ENCODE results near the gene PCNX2.

PCNX2 gene

DNA sequence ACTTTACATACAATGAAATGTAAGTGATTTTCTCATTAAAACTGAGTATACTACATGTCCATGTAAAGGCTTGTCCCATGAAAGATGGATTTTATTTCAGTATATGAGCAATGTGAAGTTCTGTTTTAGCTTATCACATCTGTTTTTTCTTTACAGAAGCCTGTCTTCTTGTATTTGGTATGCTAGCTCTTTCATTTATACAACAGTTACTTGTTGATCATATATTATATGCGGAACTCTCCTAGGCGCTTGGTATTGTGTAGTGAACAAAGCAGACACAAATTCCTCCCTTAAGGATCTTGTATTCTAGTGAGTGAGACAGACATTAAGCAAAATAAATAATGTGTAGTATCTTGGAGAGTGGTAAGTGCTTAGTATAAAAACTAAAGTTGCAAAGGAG is 42.6 kb upstream of the PCNX2 start:
- Histone ChIP-seq H3F3A (ENCODE audit: low read depth) (no peaks in the 10 kb centered on the region), H4K20me1 (ENCODE audit: insufficient read depth, low read length, poor library complexity, severe bottlenecking) (no peaks in the 10 kb centered on the region), H3K4me1 (ENCODE audit: insufficient read depth, low read length, poor library complexity, severe bottlenecking) (peaks cover 44% of the 10 kb centered on the region), H3K4me3 (ENCODE audit: low read length, poor library complexity, severe bottlenecking) (no peak overlapping the region), H2AFZ (ENCODE audit: low read length) (no peak overlapping the region), H3K9ac (ENCODE audit: low read depth, low read length, poor library complexity, severe bottlenecking) (no peak overlapping the region), H3K79me2 (ENCODE audit: insufficient read depth, low read length) (peaks cover 31% of the 10 kb centered on the region), H3K9me2 (replicated peaks; ENCODE audit: low read depth, low read length) (no peaks in the 10 kb centered on the region), H3K27me3 (ENCODE audit: insufficient read depth, low read length, poor library complexity, severe bottlenecking) (no peaks in the 10 kb centered on the region), H3K9me3 (ENCODE audit: insufficient read depth, low read depth, low read length) (no peaks in the 10 kb centered on the region), H3K4me2 (ENCODE audit: low read depth, low read length, poor library complexity, severe bottlenecking) (no peak overlapping the region), H3K36me3 (ENCODE audit: insufficient read depth, low read length) (no peaks in the 10 kb centered on the region)
- TF ChIP-seq CTCF (conservative IDR thresholded peaks at IDR 0.05; ENCODE audit: low read length) (no peak), EZH2phosphoT487 (IDR thresholded peaks at IDR 0.05; ENCODE audit: borderline replicate concordance) (no peak)

DNA sequence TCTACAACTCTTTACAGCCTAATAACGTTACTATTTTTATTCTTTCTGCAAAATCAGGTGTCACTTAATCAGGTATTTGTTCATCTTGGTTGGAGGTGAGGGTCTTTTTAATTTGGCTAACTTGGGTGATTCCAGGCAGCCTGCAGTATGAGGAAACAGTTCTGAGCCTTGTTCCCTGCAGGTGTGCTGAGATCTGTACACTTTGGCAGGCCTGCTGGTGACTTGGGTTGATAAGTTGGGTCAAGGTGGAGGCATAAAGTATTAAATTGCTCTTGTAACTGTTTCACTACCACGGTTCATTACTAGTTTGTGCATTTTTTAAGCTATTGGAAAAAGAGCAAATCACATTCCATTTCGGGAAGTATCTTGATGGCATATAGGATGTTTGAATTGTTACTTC is 42.0 kb upstream of the PCNX2 start:
- H3K36me3 ChIP-seq (ENCODE audit: insufficient read depth, low read length): no peaks in the 10 kb centered on the region
- no peaks in the 10 kb centered on the region for H3K9me2 ChIP-seq (replicated peaks; ENCODE audit: low read depth, low read length)
- peaks cover 33% of the 10 kb centered on the region for H3K79me2 ChIP-seq (ENCODE audit: insufficient read depth, low read length)
- H3K4me3 ChIP-seq (ENCODE audit: low read length, poor library complexity, severe bottlenecking): no peak overlapping the region
- H3K27me3 ChIP-seq (ENCODE audit: insufficient read depth, low read length, poor library complexity, severe bottlenecking): no peaks in the 10 kb centered on the region
- H4K20me1 ChIP-seq (ENCODE audit: insufficient read depth, low read length, poor library complexity, severe bottlenecking): no peaks in the 10 kb centered on the region
- peaks cover 50% of the 10 kb centered on the region for H3K4me1 ChIP-seq (ENCODE audit: insufficient read depth, low read length, poor library complexity, severe bottlenecking)
- no peaks in the 10 kb centered on the region for H3F3A ChIP-seq (ENCODE audit: low read depth)
- H3K9ac ChIP-seq (ENCODE audit: low read depth, low read length, poor library complexity, severe bottlenecking): no peak overlapping the region
- H2AFZ ChIP-seq (ENCODE audit: low read length): no peak overlapping the region
- TF ChIP-seq EZH2phosphoT487 (IDR thresholded peaks at IDR 0.05; ENCODE audit: borderline replicate concordance) (no peak), CTCF (conservative IDR thresholded peaks at IDR 0.05; ENCODE audit: low read length) (no peak)
- no peaks in the 10 kb centered on the region for H3K9me3 ChIP-seq (ENCODE audit: insufficient read depth, low read depth, low read length)
- H3K4me2 ChIP-seq (ENCODE audit: low read depth, low read length, poor library complexity, severe bottlenecking): no peak overlapping the region

- Histone ChIP-seq H3K9ac (ENCODE audit: low read depth, low read length, poor library complexity, severe bottlenecking) (no peak overlapping the region), H3K79me2 (ENCODE audit: insufficient read depth, low read length) (peaks cover 36% of the 10 kb centered on the region), H3K36me3 (ENCODE audit: insufficient read depth, low read length) (no peaks in the 10 kb centered on the region), H3K4me1 (ENCODE audit: insufficient read depth, low read length, poor library complexity, severe bottlenecking) (peaks cover 52% of the 10 kb centered on the region), H3K27me3 (ENCODE audit: insufficient read depth, low read length, poor library complexity, severe bottlenecking) (no peaks in the 10 kb centered on the region), H3F3A (ENCODE audit: low read depth) (no peaks in the 10 kb centered on the region), H3K9me3 (ENCODE audit: insufficient read depth, low read depth, low read length) (no peaks in the 10 kb centered on the region), H3K4me3 (ENCODE audit: low read length, poor library complexity, severe bottlenecking) (no peak overlapping the region), H3K9me2 (replicated peaks; ENCODE audit: low read depth, low read length) (no peaks in the 10 kb centered on the region), H4K20me1 (ENCODE audit: insufficient read depth, low read length, poor library complexity, severe bottlenecking) (no peaks in the 10 kb centered on the region), H2AFZ (ENCODE audit: low read length) (no peak overlapping the region), H3K4me2 (ENCODE audit: low read depth, low read length, poor library complexity, severe bottlenecking) (peak overlapping the region; percentile 4)
- TF ChIP-seq EZH2phosphoT487 (IDR thresholded peaks at IDR 0.05; ENCODE audit: borderline replicate concordance) (no peak), CTCF (conservative IDR thresholded peaks at IDR 0.05; ENCODE audit: low read length) (no peak)
Observed at GRCh38 chr1:233336554-233337456, 41.3 kb upstream of the PCNX2 start.

Measured in Loucy (cell line).